T-helper 1 cell treated with Interleukin-12 subunit alpha and Interleukin-12 subunit beta and Interleukin-4 antibody, amounts not matched to agents 30 μg/mL and 1 μg/mL, for 36 hours (primary cell): ENCODE results near the gene SPART.

Source experiments
- H3K27ac Mint-ChIP-seq: one replicate; pipeline ENCODE4 v1.8.0; 2021; ENCODE audit warnings: mild to moderate bottlenecking, mixed read lengths
- H3K27me3 Mint-ChIP-seq: one replicate; pipeline ENCODE4 v1.8.0; 2021; ENCODE audit warnings: low read depth, mixed read lengths
- H3K36me3 Mint-ChIP-seq: one replicate; pipeline ENCODE4 v1.8.0; 2021; ENCODE audit warnings: low read depth, mixed read lengths
- H3K4me1 Mint-ChIP-seq: one replicate; pipeline ENCODE4 v1.8.0; 2021; ENCODE audit warnings: low read depth, mixed read lengths
- H3K4me3 Mint-ChIP-seq: one replicate; pipeline ENCODE4 v1.8.0; 2021; ENCODE audit warnings: mild to moderate bottlenecking, moderate library complexity, mixed read lengths
- H3K9me3 Mint-ChIP-seq: one replicate; pipeline ENCODE4 v1.8.0; 2021; ENCODE audit warnings: mixed read lengths

SPART gene

DNA sequence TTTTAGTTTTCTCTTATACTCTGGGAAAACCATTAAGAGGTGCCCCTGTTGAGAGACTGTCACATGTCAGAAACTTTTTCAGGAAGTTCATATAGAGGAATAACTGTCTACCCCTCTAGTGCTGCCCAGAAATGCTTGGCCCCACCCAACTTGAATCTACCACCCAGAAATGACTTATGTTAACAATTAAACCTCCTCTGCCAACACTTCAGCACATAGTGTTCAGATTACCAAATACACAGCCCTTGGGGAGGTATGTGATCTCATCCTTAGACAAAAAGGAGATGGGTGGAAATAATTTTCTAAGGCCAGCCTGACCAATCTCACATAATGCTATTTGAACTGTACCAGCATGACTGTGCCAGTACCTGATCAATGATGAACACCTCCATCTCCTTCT is 84.2 kb downstream of the SPART start:
- H3K27ac Mint-ChIP-seq: no peak overlapping the region
- H3K36me3 Mint-ChIP-seq: no peaks in the 10 kb centered on the region
- no peak overlapping the region for H3K4me3 Mint-ChIP-seq
- no peaks in the 10 kb centered on the region for H3K9me3 Mint-ChIP-seq
- H3K27me3 Mint-ChIP-seq: peaks cover 3% of the 10 kb centered on the region
- no peaks in the 10 kb centered on the region for H3K4me1 Mint-ChIP-seq

DNA sequence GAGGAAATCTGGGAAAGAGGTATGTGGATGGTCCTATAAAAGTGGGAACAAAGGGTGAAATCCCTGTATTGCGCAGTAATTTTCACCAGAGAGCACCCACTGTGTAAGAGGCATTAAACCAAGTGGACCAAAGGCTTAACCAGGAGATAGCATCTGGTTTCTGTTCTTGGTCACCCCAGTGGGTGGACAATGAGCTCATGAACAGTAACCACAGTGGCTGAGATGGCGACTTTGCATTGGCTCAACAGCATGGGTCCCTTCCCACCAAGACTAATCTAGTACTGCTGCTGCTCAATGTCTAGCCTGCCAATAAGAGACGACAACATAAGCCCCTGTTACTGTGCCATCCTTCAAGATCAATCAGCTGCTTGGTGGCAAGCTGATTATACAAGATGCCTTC is 85.2 kb downstream of the SPART start:
- H3K9me3 Mint-ChIP-seq: no peaks in the 10 kb centered on the region
- no peak overlapping the region for H3K27ac Mint-ChIP-seq
- no peaks in the 10 kb centered on the region for H3K36me3 Mint-ChIP-seq
- no peaks in the 10 kb centered on the region for H3K27me3 Mint-ChIP-seq
- H3K4me3 Mint-ChIP-seq: no peak overlapping the region
- H3K4me1 Mint-ChIP-seq: no peaks in the 10 kb centered on the region

- no peaks in the 10 kb centered on the region for H3K4me1 Mint-ChIP-seq
- H3K27ac Mint-ChIP-seq: no peak overlapping the region
- H3K27me3 Mint-ChIP-seq: no peaks in the 10 kb centered on the region
- no peak overlapping the region for H3K4me3 Mint-ChIP-seq
- no peaks in the 10 kb centered on the region for H3K9me3 Mint-ChIP-seq
- H3K36me3 Mint-ChIP-seq: no peaks in the 10 kb centered on the region
Measured at GRCh38 chr13:36259361-36260137, 86.6 kb downstream of the SPART start.

- Mint-ChIP-seq H3K4me1 (no peaks in the 10 kb centered on the region), H3K36me3 (no peaks in the 10 kb centered on the region), H3K27ac (no peak overlapping the region), H3K27me3 (no peaks in the 10 kb centered on the region), H3K9me3 (no peaks in the 10 kb centered on the region), H3K4me3 (no peak overlapping the region)
Measured at GRCh38 chr13:36258831-36259230, 87.4 kb downstream of the SPART start.
